HFF-Myc (cell line): Measurements from ENCODE around the gene PYDC1.

Source experiments
- DNase-seq: peaks from one replicate; pipeline ENCODE4 v3.0.0-alpha.2; 2011; ENCODE audit warnings: low read depth; ENCODE audit errors: extremely low read depth
- H3K4me3 ChIP-seq: replicated peaks from 2 replicates; pipeline ENCODE4 v1.5.1; 2011; ENCODE audit warnings: low read depth, mild to moderate bottlenecking, control low read depth, low read length
- CTCF ChIP-seq: IDR thresholded peaks from 2 replicates; pipeline ENCODE4 v1.5.1; 2012; ENCODE audit warnings: mild to moderate bottlenecking, low read depth, low read length, control low read depth; ENCODE audit errors: missing control alignments

Gene PYDC1

DNA sequence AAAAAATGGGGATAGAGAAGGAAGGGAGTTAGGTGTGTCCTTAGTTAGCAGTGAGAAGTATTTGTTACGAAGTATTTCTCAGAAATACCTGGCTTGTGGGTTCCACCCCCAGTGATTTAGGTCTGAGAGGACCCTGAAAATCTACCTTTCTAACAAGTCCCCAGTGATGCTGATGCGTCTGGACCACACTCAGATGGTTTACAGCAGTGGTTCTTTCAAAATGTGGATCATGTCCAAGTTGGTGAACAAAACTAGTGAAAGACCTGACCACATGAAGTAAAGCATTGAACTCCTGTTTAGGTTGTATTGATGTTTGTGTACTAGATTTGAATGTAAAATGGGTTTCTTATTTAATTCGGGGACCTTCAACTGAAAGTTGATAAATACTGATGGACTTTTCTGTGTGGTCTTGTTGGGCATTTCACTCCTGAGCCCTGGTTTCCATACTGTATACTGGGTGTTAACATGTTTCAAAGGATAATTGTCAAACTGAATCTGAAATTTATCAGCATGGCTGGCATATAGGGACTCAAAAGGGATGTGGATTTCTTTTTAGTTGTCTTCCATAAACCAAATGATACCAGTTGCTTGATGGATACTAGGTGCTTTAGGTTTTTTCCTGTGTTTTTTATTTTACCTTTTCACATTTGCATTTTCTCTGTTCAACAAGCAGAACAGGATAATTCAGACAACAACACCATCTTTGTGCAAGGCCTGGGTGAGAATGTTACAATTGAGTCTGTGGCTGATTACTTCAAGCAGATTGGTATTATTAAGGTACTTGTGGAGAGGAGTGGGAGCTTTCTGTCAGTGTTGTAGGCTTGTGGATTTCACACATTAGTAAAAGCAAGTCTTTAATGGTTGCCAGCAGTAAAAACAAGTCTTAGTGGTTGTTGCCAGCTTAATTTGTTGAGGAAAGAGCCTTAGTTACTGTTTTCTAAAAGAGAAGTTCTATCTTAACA is 28.2 kb downstream of the PYDC1 start:
- H3K4me3 ChIP-seq, result no peak overlapping the region
- TF ChIP-seq CTCF, result no peak
- no peak for DNase-seq

DNA sequence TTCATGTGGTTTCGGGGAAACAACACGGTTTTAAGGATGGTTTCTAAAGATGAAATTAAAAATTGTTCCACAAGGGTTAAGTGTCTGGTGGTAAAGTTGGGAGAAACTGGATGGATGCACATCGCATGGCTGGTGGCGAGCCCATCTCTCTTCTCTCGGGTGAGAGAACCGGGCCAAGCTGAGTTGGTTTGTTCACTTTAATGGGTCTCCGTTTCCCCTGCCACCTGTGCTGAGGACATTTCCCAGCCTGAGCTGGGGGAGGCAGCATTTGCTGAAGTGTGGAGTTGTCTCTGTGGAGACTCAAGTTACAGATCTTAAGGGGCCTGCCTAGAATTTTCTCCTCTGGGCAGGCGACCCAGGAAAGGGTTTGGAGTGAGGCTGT is 29.1 kb downstream of the PYDC1 start:
- no peak overlapping the region for H3K4me3 ChIP-seq
- TF ChIP-seq CTCF, result no peak
- DNase-seq, result no peak

DNA sequence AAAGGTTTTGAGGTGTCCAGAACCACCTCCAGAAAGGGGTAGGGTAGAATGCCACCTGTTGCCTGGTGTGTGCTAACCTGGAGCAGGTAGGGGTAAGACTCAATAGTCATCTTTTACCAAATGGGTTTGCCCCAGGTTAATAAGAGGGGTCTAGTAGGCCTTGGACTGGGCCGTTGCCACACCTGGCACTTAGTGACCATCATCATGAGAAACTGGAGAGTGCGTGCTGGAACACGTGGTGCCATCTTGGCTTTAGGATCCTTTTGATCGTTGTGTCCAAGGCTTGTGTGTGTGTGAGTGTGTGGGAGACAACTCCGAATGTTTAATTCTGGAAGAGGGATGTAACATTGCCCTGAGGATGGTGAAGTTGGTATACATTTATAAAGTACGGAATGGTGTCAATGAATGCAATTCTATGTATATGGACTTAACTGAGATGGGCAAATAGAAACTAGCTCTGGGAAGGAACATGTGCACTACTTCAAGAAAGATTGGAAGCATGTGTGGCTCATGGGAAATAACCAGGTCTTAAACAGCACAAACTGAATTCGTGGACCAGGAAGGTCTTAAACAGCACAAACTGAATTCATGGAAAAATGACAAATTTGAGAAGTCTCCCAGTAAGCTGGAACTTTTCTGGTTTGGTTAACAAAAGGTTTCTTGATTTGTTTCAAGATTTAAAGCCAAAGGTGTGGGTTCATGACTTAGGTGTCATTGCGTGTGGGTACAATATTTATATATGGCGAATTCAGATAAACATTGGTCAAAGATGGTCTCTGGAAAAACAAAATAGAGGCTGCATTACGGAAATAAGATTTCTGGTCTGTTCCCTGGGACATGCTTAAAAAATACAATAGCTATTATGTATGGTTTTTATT is 29.8 kb downstream of the PYDC1 start:
- no peak overlapping the region for H3K4me3 ChIP-seq
- TF ChIP-seq CTCF, result no peak
- DNase-seq, result no peak

DNA sequence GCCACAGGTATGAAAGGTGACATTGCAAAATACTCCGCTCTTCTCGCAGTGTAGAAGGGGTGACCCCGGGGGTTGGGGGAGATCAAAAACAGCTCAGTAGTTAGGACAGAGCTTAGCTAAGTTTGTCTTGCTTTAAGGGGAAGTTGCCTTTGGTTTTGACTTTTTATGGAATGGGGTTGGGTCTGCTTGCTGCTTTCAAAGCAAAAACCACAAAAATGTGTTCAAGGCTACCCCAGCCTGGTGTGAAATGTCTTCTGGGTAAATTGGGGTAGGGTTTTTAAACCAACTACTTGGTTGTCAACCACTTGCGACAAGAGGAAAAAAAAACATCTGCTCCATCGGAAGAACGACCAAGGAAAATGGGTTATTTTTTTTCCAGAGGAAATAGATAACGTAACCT is 30.8 kb downstream of the PYDC1 start:
- no peak for DNase-seq
- no peak for TF ChIP-seq CTCF

GRCh38 chr16:31185339-31185738 is 31.6 kb downstream of the PYDC1 start:
- H3K4me3 ChIP-seq, result no peak overlapping the region
- DNase-seq, result no peak
- TF ChIP-seq CTCF, result no peak

More for the DNA sequence above, 30.8 kb downstream of the PYDC1 start:
- no peak overlapping the region for H3K4me3 ChIP-seq

- no peak for DNase-seq
- no peak overlapping the region for H3K4me3 ChIP-seq
- TF ChIP-seq CTCF, result no peak
Measured at GRCh38 chr16:31184888-31185287, 32.0 kb downstream of the PYDC1 start.
